B cell (primary cell): Measurements from ENCODE around the gene SLC39A1. TPM values are rescaled to one million over a fixed set of nuclear protein-coding genes. Genes with fewer than 3 reads are reported as not detected.
A peak's percentile ranks its signal among the peaks of the same experiment; 100 is the strongest.

Experiments used
- ATAC-seq: fragments of 200-7000 bp; cut with Tn5 transposase; one replicate; pipeline ENCODE4 v1.10.0; 2021; ENCODE audit warnings: low read depth, mild to moderate bottlenecking, moderate number of reproducible peaks, moderate library complexity
- CTCF ChIA-PET: fragments of 350-600 bp; sonication (Branson Sonifier 250); formaldehyde crosslinking; loops from one replicate; lab custom pipeline; 2021; ENCODE audit warnings: antibody characterized with exemption, inconsistent platforms; lab: Charles Lee
- POLR2A ChIA-PET: fragments of 350-600 bp; sonication (Branson Sonifier 250); formaldehyde crosslinking; loops from one replicate; lab custom pipeline; 2021; ENCODE audit warnings: antibody characterized with exemption; lab: Charles Lee
- DNase-seq: peaks from one replicate; pipeline ENCODE4 v3.0.0; 2013
- H2AFZ ChIP-seq: 2 replicates; pipeline ENCODE4 v1.6.1; 2012; ENCODE audit warnings: mild to moderate bottlenecking, low read depth, low read length; ENCODE audit not compliant: insufficient read depth, poor library complexity, severe bottlenecking
- H3K27ac ChIP-seq, 2 donors: 1 replicate in 1 of 2; 2 replicates in 1 of 2; pipeline ENCODE4 v1.5.1; 2012 to 2013; ENCODE audit warnings: low read length in 2 of 2, mild to moderate bottlenecking in 2 of 2, moderate library complexity in 1 of 2
- H3K27me3 ChIP-seq, 4 experiments: fragments of 200-600 bp in 1 of 4; sonication (generic) in 1 of 4; replicated peaks in 1 of 4; 1 replicate in 2 of 4; 2 replicates in 2 of 4; pipeline versions ENCODE4 v1.6.1 to v1.7.0; 2013 to 2016; ENCODE audit warnings: low read length in 3 of 4, mild to moderate bottlenecking in 2 of 4, mixed read lengths in 1 of 4, moderate library complexity in 1 of 4; ENCODE audit not compliant: insufficient read depth in 4 of 4, control insufficient read depth in 3 of 4; ENCODE audit errors: control extremely low read depth in 1 of 4
- H3K36me3 ChIP-seq, 2 experiments: replicated peaks in 1 of 2; 1 replicate in 1 of 2; 2 replicates in 1 of 2; pipeline versions ENCODE4 v1.6.1 to v1.7.1; 2013; ENCODE audit warnings: low read length in 1 of 2; ENCODE audit not compliant: insufficient read depth in 2 of 2, control insufficient read depth in 1 of 2; ENCODE audit errors: control extremely low read depth in 1 of 2, extremely low read depth in 1 of 2
- H3K4me1 ChIP-seq, 2 donors: fragments of 200-600 bp in 1 of 2; sonication (generic) in 1 of 2; 1 replicate in 1 of 2; 2 replicates in 1 of 2; pipeline versions ENCODE4 v1.5.1 to v1.6.1; 2013 to 2017; ENCODE audit warnings: low read length in 2 of 2; ENCODE audit not compliant: control insufficient read depth in 2 of 2, insufficient read depth in 2 of 2
- H3K4me2 ChIP-seq: replicated peaks from 2 replicates; pipeline ENCODE3; 2012; ENCODE audit warnings: mild to moderate bottlenecking, low read depth, low read length; ENCODE audit not compliant: poor library complexity, severe bottlenecking
- H3K4me3 ChIP-seq, 5 experiments: fragments of 200-600 bp in 1 of 5; sonication (generic) in 1 of 5; 1 replicate in 3 of 5; 2 replicates in 2 of 5; pipeline versions ENCODE4 v1.5.1 to v1.7.0; 2011 to 2016; ENCODE audit warnings: low read length in 4 of 5, mild to moderate bottlenecking in 4 of 5, low read depth in 2 of 5, control low read depth in 1 of 5, moderate library complexity in 1 of 5; ENCODE audit not compliant: insufficient read depth in 1 of 5; ENCODE audit errors: control extremely low read depth in 1 of 5, extremely low read depth in 1 of 5
- H3K79me2 ChIP-seq: fragments of 200-600 bp; sonication (generic); one replicate; pipeline ENCODE4 v1.6.0; 2016; ENCODE audit warnings: low read length; ENCODE audit not compliant: control insufficient read depth, insufficient read depth
- H3K9ac ChIP-seq: fragments of 200-600 bp; sonication (generic); 2 replicates; pipeline ENCODE4 v1.6.1; 2017; ENCODE audit warnings: mild to moderate bottlenecking, low read length, moderate library complexity
- H3K9me3 ChIP-seq, 3 donors: one replicate each; pipeline versions ENCODE4 v1.6.1 to v1.7.1; 2013; ENCODE audit warnings: low read length in 2 of 3; ENCODE audit not compliant: control insufficient read depth in 2 of 3, insufficient read depth in 1 of 3; ENCODE audit errors: control extremely low read depth in 1 of 3
- H4K20me1 ChIP-seq: 2 replicates; pipeline ENCODE4 v1.6.0; 2012; ENCODE audit warnings: mild to moderate bottlenecking, low read length; ENCODE audit not compliant: insufficient read depth, control insufficient read depth, poor library complexity, severe bottlenecking
- H3K27ac Mint-ChIP-seq: one replicate; pipeline ENCODE4 v1.8.0; 2021; ENCODE audit warnings: mixed read lengths
- H3K27me3 Mint-ChIP-seq: one replicate; pipeline ENCODE4 v1.8.0; 2021; ENCODE audit warnings: mixed read lengths
- H3K4me1 Mint-ChIP-seq: one replicate; pipeline ENCODE4 v1.8.0; 2021; ENCODE audit warnings: mixed read lengths
- H3K4me3 Mint-ChIP-seq: one replicate; pipeline ENCODE4 v1.8.0; 2021; ENCODE audit warnings: mixed read lengths
- H3K9me3 Mint-ChIP-seq: one replicate; pipeline ENCODE4 v1.8.0; 2022; ENCODE audit warnings: mixed read lengths; ENCODE audit not compliant: insufficient read depth
- CTCF ChIP-seq: fragments of 200-600 bp; IDR thresholded peaks from one replicate; pipeline ENCODE4 v1.8.0; 2022; ENCODE audit warnings: antibody characterized with exemption, mild to moderate bottlenecking
- EZH2 ChIP-seq: IDR thresholded peaks from 2 replicates; pipeline ENCODE4 v1.6.1; 2012; ENCODE audit warnings: borderline replicate concordance, low read depth, mild to moderate bottlenecking, moderate library complexity, low read length; ENCODE audit not compliant: insufficient read depth, poor library complexity, severe bottlenecking
- WGBS: methylation state at CpG from one replicate; pipeline ENCODE4 v1.1.5; 2013; ENCODE audit warnings: missing lambda C conversion rate; ENCODE audit not compliant: insufficient coverage; 5-methylcytosine and 5-hydroxymethylcytosine counted together
- intact Hi-C: fragments of 100-400 bp; cut with micrococcal nuclease; formaldehyde crosslinking; loops from one replicate; pipeline ENCODE4 v1.10.0; 2022
- polyA plus RNA-seq: library from polyadenylated mRNA; depleted of rRNA; stranded (reverse); fragments of >200 nt; gene quantifications from 2 replicates; pipeline ENCODE4 v1.2.3, GENCODE V29; 2012
- total RNA-seq, 2 donors: library from RNA; stranded (reverse); fragments of 120-200 nt in 1 of 2; gene quantifications; 1 replicate in 1 of 2; 2 replicates in 1 of 2; pipeline versions ENCODE4 v1.2.3 to v1.2.4, GENCODE V29; 2013 to 2022

Gene SLC39A1
- total and polyA plus RNA-seq, 2 donors (not counting 1 experiment from before 2014, with no cell fraction given): 19.3 to 28.1 TPM

- H3K4me1 ChIP-seq: peaks cover 34 to 54% of the 10 kb centered on the region in 2 donors
- peaks cover 56% of the 10 kb centered on the region for H3K79me2 ChIP-seq
- peaks cover 13 to 60% of the 10 kb centered on the region in 2 experiments for H3K36me3 ChIP-seq
- 0% methylated on average over 12 of the region's 12 CpGs for WGBS
- ChIA-PET CTCF (interaction anchor here (0.7 to 5.9 kb wide), 19 partner anchors 11 to 163 kb away, joined by 3 to 65 read pairs (median 6); partner anchors contain the start of genes CREB3L4, CRTC2, GATAD2B and JTB), POLR2A (interaction anchor here (0.5 to 4.4 kb wide), 15 partner anchors 15 to 410 kb away, joined by 3 to 124 read pairs (median 8); partner anchors contain the start of genes CHTOP, CREB3L4, CRTC2 and GATAD2B)
- ATAC-seq (peak; percentile 44), DNase-seq (peak; percentile 92)
- peak overlapping the region; percentile 54 to 95 (median 85) for H3K4me3 ChIP-seq
- no peaks in the 10 kb centered on the region for H3K9me3 Mint-ChIP-seq
- H3K27ac Mint-ChIP-seq: peak overlapping the region; percentile 96
- H3K4me1 Mint-ChIP-seq: peaks cover 54% of the 10 kb centered on the region
- peak overlapping the region; percentile 53 for H2AFZ ChIP-seq
- peak overlapping the region; percentile 89 for H3K9ac ChIP-seq
- peak overlapping the region; percentile 89 for H3K4me2 ChIP-seq
- H3K27me3 ChIP-seq: no peaks in the 10 kb centered on the region
- H3K27me3 Mint-ChIP-seq: no peaks in the 10 kb centered on the region
- H3K9me3 ChIP-seq: no peaks in the 10 kb centered on the region
- TF ChIP-seq CTCF (no peak), EZH2 (no peak)
- H3K4me3 Mint-ChIP-seq: peak overlapping the region; percentile 94
- peak overlapping the region; percentile 91 to 98 for H3K27ac ChIP-seq
- intact Hi-C loops: loop anchor here (1.0 to 5.0 kb wide), 3 partner anchors 22 to 218 kb away; partner anchors contain the start of gene INTS3
- peaks cover 56% of the 10 kb centered on the region for H4K20me1 ChIP-seq
Observed at GRCh38 chr1:153945131-153945794, 18.1 kb downstream of the SLC39A1 start.

GRCh38 chr1:153944827-153945117 lies 18.6 kb downstream of the SLC39A1 start:
- peak overlapping the region; percentile 89 for H3K4me2 ChIP-seq
- WGBS: 0% methylated on average over 2 of the region's 3 CpGs
- peaks cover 15 to 60% of the 10 kb centered on the region in 2 experiments for H3K36me3 ChIP-seq
- H3K27me3 Mint-ChIP-seq: no peaks in the 10 kb centered on the region
- H3K9me3 ChIP-seq: no peaks in the 10 kb centered on the region
- intact Hi-C loops: loop anchor here (1.0 to 5.0 kb wide), 3 partner anchors 21 to 217 kb away; partner anchors contain the start of gene INTS3
- H3K4me1 Mint-ChIP-seq: peaks cover 51% of the 10 kb centered on the region
- H3K4me3 ChIP-seq: peak overlapping the region; percentile 54 to 95 (median 85)
- H3K4me1 ChIP-seq: peaks cover 29 to 49% of the 10 kb centered on the region in 2 donors
- POLR2A ChIA-PET: interaction anchor here (0.5 to 4.4 kb wide), 13 partner anchors 15 to 409 kb away, joined by 3 to 124 read pairs (median 14); partner anchors contain the start of genes CHTOP, CREB3L4, CRTC2 and GATAD2B
- peaks cover 57% of the 10 kb centered on the region for H3K79me2 ChIP-seq
- peak overlapping the region; percentile 89 for H3K9ac ChIP-seq
- DNase-seq (no peak), ATAC-seq (no peak)
- TF ChIP-seq CTCF (no peak), EZH2 (no peak)
- H3K27ac ChIP-seq: peak overlapping the region; percentile 91 to 98
- H3K9me3 Mint-ChIP-seq: no peaks in the 10 kb centered on the region
- peak overlapping the region; percentile 53 for H2AFZ ChIP-seq
- peak overlapping the region; percentile 94 for H3K4me3 Mint-ChIP-seq
- CTCF ChIA-PET: interaction anchor here (0.7 to 5.9 kb wide), 10 partner anchors 13 to 123 kb away, joined by 3 to 65 read pairs (median 24); partner anchors contain the start of genes CREB3L4, CRTC2, GATAD2B and JTB
- H3K27ac Mint-ChIP-seq: peak overlapping the region; percentile 96
- H4K20me1 ChIP-seq: peaks cover 54% of the 10 kb centered on the region
- H3K27me3 ChIP-seq: no peaks in the 10 kb centered on the region
